GM12872 (cell line): ENCODE data around the gene PRICKLE1.

Experiments
- TF ChIP-seq, protein P1 (sequence below): IDR thresholded peaks from 3 replicates; pipeline ENCODE4 v1.5.1; 2011; ENCODE audit warnings: low read depth, mild to moderate bottlenecking, low read length, moderate library complexity; ENCODE audit not compliant: insufficient read depth

PRICKLE1 gene

DNA sequence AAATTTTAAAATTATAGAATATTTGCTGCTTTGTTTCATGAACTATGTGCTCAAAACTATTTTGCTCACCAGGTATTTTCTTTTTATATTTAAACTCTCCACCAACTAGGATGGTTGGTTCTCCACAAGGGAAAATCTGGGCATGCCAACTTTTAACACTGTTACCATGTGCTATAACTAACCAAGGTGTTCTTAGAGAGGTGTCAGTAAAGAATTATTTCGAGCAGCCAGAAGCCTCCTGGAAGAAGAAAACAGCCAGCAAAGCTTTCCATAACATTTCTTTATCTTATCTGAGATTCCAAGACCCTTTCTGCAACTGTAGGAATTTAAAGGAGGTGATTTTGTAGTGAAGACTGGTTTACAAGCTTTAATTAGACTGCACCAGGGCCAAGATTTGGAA, 97.3 kb downstream of the PRICKLE1 start:
- TF ChIP-seq, protein P1, sequence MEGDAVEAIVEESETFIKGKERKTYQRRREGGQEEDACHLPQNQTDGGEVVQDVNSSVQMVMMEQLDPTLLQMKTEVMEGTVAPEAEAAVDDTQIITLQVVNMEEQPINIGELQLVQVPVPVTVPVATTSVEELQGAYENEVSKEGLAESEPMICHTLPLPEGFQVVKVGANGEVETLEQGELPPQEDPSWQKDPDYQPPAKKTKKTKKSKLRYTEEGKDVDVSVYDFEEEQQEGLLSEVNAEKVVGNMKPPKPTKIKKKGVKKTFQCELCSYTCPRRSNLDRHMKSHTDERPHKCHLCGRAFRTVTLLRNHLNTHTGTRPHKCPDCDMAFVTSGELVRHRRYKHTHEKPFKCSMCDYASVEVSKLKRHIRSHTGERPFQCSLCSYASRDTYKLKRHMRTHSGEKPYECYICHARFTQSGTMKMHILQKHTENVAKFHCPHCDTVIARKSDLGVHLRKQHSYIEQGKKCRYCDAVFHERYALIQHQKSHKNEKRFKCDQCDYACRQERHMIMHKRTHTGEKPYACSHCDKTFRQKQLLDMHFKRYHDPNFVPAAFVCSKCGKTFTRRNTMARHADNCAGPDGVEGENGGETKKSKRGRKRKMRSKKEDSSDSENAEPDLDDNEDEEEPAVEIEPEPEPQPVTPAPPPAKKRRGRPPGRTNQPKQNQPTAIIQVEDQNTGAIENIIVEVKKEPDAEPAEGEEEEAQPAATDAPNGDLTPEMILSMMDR, result no peak

DNA sequence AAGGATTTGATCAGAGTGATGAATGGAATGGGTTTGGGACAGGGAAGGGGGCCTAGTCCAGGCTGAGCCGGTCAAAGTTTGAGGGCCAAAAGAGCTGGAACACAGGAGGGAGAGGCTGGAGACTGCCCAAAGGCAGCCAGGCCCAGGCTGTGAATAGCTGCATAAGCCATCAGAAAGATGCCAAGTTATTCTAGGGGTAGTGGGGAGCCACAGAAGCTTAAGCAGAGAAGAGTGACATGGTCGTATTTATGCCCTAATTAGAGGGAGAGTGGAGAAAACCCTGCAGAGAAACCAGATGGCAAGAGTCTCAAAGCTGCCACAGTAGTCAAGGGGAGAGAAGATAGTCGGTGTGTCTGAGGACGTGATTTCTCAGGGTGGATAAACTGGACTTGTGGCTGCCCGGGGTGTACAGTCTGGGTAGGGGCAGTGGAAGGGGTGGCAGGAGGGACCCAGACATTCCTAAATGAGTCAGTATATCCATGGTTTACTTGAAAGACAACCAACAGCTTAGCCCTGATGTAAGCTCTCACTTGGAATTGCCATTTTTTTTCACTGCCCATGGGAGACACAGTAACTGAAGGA, 99.2 kb downstream of the PRICKLE1 start:
- TF ChIP-seq, protein P1, result no peak

DNA sequence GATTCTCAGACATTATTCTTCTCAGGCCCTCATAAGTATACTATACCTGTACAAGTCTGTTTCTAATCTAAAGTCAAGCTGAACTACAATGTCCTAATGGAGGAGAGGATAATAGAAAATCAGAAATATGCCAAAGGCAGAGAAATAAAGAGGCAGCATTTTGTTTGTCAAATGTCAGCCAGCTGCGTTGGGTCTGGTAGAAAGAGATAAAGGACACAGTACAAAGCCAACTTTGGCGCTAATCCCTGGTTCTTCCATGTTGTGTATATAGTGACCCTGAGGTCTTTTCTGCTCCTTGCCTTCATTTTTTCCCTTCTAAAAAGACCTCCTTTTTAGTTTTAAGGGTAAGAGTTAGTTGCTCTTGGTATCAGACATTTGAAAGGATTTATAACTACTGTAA, 103.1 kb downstream of the PRICKLE1 start:
- TF ChIP-seq, protein P1, result no peak

DNA sequence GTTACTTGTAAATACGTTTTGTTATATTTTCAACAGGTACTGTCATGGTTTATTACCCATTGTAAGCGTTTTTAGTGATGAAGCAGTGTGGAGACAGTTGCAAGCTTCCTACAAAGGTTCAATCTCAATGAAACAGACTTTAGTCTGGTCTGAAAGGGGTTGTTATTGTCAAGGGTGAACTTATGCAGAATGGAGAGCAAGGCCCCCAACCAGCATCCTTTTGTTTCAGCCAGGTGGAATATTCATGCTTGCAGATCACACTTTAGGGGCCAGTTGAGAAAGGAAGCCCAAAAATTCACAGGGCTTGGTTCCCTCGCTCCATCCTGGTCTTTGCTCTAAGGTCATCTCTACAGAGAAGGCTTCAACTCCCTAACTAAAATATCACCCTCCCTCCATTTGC, 103.7 kb downstream of the PRICKLE1 start:
- TF ChIP-seq, protein P1, result no peak

DNA sequence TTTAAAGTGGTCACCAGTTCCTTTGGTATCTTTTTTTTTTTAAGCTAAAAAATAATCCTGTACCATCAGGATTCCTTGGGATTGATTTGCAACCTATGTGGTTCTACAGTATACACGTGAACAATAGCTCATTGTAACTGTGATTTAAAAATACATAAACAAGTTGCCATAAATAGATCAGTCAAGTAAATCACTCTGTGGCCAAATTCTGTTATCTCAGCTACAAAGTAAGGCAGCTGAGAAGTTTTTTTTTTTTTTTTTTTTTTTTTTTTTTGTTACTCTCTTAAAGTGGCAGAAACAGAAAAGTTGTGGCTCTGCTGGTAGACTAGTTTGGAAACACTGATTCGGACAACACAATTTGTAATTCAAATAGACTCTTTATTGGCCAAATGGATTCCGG, 104.5 kb downstream of the PRICKLE1 start:
- TF ChIP-seq, protein P1, result no peak

DNA sequence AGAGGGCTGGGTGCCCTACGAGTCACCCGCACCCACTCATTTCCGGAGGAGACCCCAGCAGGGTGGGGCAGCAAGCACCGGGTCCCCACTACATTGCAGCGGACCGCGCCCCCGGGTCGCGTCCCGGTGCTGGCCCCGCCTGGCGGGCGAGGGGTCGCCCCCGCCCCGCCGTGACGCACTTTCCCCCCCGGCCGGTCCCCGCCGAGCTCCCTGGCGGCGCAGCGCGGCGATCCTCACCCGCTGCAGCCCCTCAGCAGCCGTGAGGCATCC, 106.1 kb downstream of the PRICKLE1 start:
- TF ChIP-seq, protein P1, result no peak

DNA sequence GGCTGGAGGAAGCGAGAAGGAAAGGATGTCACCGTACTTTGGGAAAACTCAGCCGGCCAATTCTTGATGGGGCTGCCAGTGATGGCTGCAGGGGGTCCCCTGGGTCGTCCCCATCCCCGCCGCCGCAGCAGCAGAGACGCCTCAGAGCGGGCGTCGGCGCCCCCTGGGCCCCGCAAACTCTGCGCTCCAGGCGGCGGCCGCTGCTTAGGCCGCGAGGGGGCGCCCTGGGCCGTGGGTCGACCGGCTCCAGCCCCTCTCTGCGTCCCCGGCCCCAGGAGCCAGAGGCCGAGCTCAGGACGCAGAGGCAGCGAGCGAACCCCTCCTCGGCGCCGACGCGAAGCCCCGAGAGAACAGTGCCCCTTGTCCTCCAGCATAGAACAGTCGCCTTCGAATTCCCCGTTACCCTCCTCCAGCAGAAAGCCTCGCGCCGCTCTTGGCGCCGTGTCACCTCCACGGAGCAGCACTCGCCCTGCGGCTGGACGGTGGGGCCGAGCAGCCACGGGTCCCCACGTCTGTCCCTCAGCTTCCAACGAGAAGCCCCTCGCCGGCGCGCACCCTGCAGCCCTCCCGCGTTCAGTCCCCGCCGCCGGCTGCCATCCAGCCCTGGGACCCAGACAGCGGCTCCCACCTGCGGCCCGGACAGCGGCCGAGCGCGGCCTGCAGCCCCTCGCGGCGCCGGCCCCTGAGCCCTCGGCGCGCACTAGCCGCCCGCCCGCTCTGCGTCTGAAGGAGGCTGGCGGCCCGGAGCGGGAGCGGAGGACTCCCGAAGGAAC, 106.6 kb downstream of the PRICKLE1 start:
- TF ChIP-seq, protein P1, result peak; percentile 84
